ENCODE measurements around the gene MAK. TPM values are rescaled to one million over a fixed set of nuclear protein-coding genes. Genes with fewer than 3 reads are reported as not detected.

Gene MAK
- total RNA-seq, 2 donors from 2014 or later, result 0.63 TPM; not detected in 1

DNA sequence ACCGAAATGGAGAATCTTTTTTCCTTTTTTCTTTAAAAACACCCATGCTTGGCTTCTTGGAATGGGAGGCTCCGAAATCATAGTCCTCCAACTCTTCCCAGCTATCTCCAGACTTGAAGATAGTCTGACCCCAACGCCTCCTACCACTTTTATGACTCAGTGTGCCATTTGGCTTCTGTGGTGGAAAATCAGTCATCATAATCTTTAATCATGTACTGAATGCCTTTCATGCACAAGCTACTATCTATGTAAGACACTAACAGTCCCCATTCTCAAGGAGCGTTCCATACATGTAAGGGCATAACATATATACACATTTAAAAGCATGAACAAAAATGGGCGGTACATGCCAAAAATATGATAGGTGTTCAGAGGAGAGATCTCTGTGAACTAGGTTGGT is 46.7 kb downstream of the MAK start:
- TF ChIP-seq, protein P1, sequence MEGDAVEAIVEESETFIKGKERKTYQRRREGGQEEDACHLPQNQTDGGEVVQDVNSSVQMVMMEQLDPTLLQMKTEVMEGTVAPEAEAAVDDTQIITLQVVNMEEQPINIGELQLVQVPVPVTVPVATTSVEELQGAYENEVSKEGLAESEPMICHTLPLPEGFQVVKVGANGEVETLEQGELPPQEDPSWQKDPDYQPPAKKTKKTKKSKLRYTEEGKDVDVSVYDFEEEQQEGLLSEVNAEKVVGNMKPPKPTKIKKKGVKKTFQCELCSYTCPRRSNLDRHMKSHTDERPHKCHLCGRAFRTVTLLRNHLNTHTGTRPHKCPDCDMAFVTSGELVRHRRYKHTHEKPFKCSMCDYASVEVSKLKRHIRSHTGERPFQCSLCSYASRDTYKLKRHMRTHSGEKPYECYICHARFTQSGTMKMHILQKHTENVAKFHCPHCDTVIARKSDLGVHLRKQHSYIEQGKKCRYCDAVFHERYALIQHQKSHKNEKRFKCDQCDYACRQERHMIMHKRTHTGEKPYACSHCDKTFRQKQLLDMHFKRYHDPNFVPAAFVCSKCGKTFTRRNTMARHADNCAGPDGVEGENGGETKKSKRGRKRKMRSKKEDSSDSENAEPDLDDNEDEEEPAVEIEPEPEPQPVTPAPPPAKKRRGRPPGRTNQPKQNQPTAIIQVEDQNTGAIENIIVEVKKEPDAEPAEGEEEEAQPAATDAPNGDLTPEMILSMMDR (IDR thresholded peaks at IDR 0.05), result no peak
- ATAC-seq (ENCODE audit: insufficient number of reproducible peaks, low FRiP score, low read depth) (no peak), DNase-seq (ENCODE audit: low spot score) (no peak)
- Histone ChIP-seq H3K36me3 (peaks cover 4% of the 10 kb centered on the region), H3K4me1 (ENCODE audit: control insufficient read depth in 1 of 2, low read depth in 2 of 2) (no peaks in the 10 kb centered on the region), H3K4me3 (no peak overlapping the region), H3K27me3 (replicated peaks; ENCODE audit: insufficient read depth) (no peaks in the 10 kb centered on the region), H3K27ac (no peak overlapping the region), H3K9me3 (no peaks in the 10 kb centered on the region)

DNA sequence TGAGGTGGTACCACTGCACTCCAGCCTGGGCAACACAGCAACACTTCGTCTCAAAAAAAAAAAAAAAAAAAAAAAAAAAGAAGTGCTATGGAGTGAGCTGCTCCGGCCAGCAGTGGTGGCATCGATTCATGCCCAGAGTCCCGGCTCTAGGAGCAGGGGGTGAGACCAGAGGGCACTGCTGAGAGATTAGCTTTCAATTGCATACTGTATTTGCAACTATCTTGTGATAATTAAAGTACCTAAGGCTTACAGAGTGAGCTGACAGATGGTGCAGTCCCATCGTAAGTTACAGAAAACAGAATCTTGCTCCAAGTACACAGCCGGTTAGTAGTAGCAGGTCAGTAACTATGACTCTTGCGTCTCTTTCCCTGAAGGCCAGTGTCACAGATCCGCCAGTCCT is 59.3 kb downstream of the MAK start:
- Histone ChIP-seq H3K36me3 (no peaks in the 10 kb centered on the region), H3K4me1 (ENCODE audit: control insufficient read depth in 1 of 2, low read depth in 2 of 2) (no peaks in the 10 kb centered on the region), H3K27me3 (replicated peaks; ENCODE audit: insufficient read depth) (no peaks in the 10 kb centered on the region), H3K9me3 (no peaks in the 10 kb centered on the region), H3K27ac (no peak overlapping the region), H3K4me3 (no peak overlapping the region)
- DNase-seq (ENCODE audit: low spot score) (no peak), ATAC-seq (ENCODE audit: insufficient number of reproducible peaks, low FRiP score, low read depth) (no peak)
- TF ChIP-seq, protein P1 (IDR thresholded peaks at IDR 0.05), result no peak

DNA sequence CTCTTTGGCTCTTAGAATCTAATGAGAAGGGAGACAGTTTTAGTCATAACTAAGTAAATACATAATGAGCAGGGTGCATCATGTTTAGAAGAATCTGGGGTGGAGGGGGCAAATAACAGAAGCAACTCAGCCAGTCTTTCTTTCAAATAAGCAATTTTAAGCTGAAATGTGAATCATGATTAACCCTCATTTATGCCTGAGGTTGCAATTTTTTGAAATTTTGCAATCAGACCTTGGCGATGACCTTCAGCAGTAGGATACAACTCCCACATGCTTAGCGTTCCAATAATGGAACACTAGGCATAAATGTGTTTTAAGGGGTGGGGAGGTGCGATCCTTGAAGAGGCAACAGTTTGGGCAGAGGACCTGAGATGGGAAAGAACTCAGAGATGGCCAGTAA is 60.1 kb downstream of the MAK start:
- no peak overlapping the region for H3K27ac ChIP-seq
- no peaks in the 10 kb centered on the region for H3K4me1 ChIP-seq (ENCODE audit: control insufficient read depth in 1 of 2, low read depth in 2 of 2)
- H3K27me3 ChIP-seq (replicated peaks; ENCODE audit: insufficient read depth), result no peaks in the 10 kb centered on the region
- DNase-seq (ENCODE audit: low spot score), result no peak
- H3K9me3 ChIP-seq, result no peaks in the 10 kb centered on the region
- H3K36me3 ChIP-seq, result no peaks in the 10 kb centered on the region
- no peak for ATAC-seq (ENCODE audit: insufficient number of reproducible peaks, low FRiP score, low read depth)
- H3K4me3 ChIP-seq, result no peak overlapping the region
- TF ChIP-seq, protein P1 (IDR thresholded peaks at IDR 0.05), result no peak

DNA sequence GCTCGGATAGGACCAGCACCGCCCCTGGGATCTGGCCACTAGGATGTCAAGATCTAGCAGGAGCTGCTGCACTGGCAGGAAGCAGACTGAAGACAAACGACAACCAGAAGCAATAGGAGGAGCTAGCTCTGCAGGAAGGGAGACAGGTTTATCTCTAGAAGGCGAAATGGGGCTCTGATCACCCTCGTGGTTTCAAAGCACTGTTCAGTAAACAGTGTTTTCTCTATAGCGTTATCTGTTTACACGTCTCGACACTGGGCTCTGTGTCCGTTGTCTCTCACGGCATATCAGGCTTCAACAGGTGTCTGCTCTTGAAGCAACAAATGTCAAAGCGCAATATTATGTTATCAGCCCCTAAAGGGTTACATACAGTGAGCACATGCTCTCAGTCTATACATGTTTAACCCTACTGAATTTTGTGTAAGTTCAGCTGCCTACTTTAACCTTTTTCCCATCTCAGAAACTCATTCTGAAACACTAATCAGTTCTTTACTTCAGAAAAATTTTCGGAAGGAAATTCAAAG is 66.9 kb downstream of the MAK start:
- no peak for DNase-seq (ENCODE audit: low spot score)
- Histone ChIP-seq H3K9me3 (no peaks in the 10 kb centered on the region), H3K4me3 (no peak overlapping the region), H3K27ac (no peak overlapping the region), H3K27me3 (replicated peaks; ENCODE audit: insufficient read depth) (no peaks in the 10 kb centered on the region), H3K36me3 (no peaks in the 10 kb centered on the region), H3K4me1 (ENCODE audit: control insufficient read depth in 1 of 2, low read depth in 2 of 2) (no peaks in the 10 kb centered on the region)
- no peak for ATAC-seq (ENCODE audit: insufficient number of reproducible peaks, low FRiP score, low read depth)
- TF ChIP-seq, protein P1 (IDR thresholded peaks at IDR 0.05), result no peak

DNA sequence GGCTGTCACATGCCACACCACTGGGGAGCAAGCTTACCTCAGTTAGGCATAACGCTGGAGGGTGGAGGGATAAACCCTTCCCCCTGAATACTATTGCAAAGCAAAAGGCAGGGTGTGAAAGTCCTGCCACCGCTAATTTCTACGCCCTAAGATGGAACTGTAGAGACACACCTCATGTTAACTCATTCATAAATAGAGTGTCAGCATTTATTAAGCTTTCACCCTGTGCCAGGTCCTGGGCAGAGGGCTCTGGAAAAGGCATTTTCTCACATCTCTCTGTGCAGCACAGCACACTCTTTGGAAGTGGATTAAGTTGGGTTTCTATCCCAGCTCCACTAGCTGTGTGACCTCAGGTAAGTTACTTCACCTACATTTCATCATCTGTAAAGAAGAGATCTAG is 68.9 kb downstream of the MAK start:
- ATAC-seq (ENCODE audit: insufficient number of reproducible peaks, low FRiP score, low read depth) (no peak), DNase-seq (ENCODE audit: low spot score) (no peak)
- Histone ChIP-seq H3K27me3 (replicated peaks; ENCODE audit: insufficient read depth) (no peaks in the 10 kb centered on the region), H3K4me3 (no peak overlapping the region), H3K27ac (no peak overlapping the region), H3K9me3 (no peaks in the 10 kb centered on the region), H3K36me3 (no peaks in the 10 kb centered on the region), H3K4me1 (ENCODE audit: control insufficient read depth in 1 of 2, low read depth in 2 of 2) (no peaks in the 10 kb centered on the region)
- TF ChIP-seq, protein P1 (IDR thresholded peaks at IDR 0.05), result no peak

Measured in thoracic aorta (tissue), 2 donors.